Effector memory CD8-positive, alpha-beta T cell (primary cell): Measurements from ENCODE around the gene ANTXRL.
"Not testable (repeated sequence)": the region's sequence is repeated elsewhere in the genome, so short reads cannot be mapped to it uniquely, and the experiment has no call there.

Experiments
- ATAC-seq: fragments of 150-1000 bp; cut with Tn5 transposase; replicated peaks from 2 replicates; pipeline ENCODE4 v1.10.0; 2021; ENCODE audit warnings: mild to moderate bottlenecking, moderate library complexity
- DNase-seq, 3 experiments: peaks; one replicate each; pipeline ENCODE4 v3.0.0; 2021
- H3K27ac Mint-ChIP-seq, 2 donors: one replicate each; pipeline ENCODE4 v1.8.0; 2022; ENCODE audit warnings: mild to moderate bottlenecking in 2 of 2, mixed read lengths in 2 of 2, moderate library complexity in 2 of 2
- H3K27me3 Mint-ChIP-seq, 2 donors: one replicate each; pipeline ENCODE4 v1.8.0; 2022; ENCODE audit warnings: mixed read lengths in 2 of 2
- H3K36me3 Mint-ChIP-seq: one replicate; pipeline ENCODE4 v1.8.0; 2022; ENCODE audit warnings: mild to moderate bottlenecking, moderate library complexity, mixed read lengths; ENCODE audit not compliant: insufficient read depth
- H3K4me1 Mint-ChIP-seq, 2 donors: one replicate each; pipeline ENCODE4 v1.8.0; 2022; ENCODE audit warnings: low read depth in 2 of 2, mixed read lengths in 2 of 2
- H3K4me3 Mint-ChIP-seq, 2 donors: one replicate each; pipeline ENCODE4 v1.8.0; 2022; ENCODE audit warnings: mild to moderate bottlenecking in 2 of 2, mixed read lengths in 2 of 2, moderate library complexity in 2 of 2
- H3K9me3 Mint-ChIP-seq, 2 donors: one replicate each; pipeline ENCODE4 v1.8.0; 2022; ENCODE audit warnings: mixed read lengths in 2 of 2

Gene ANTXRL

GRCh38 chr10:46299286-46299535 lies 12.4 kb downstream of the ANTXRL start:
- no peaks in the 10 kb centered on the region for H3K9me3 Mint-ChIP-seq
- no peak overlapping the region for H3K4me3 Mint-ChIP-seq
- ATAC-seq = no peak
- H3K36me3 Mint-ChIP-seq = no peaks in the 10 kb centered on the region
- H3K27me3 Mint-ChIP-seq = peaks cover 0 to 15% of the 10 kb centered on the region in 2 donors
- H3K4me1 Mint-ChIP-seq = peaks cover 2 to 12% of the 10 kb centered on the region in 2 donors
- H3K27ac Mint-ChIP-seq = no peak overlapping the region
- DNase-seq = no peak

GRCh38 chr10:46299536-46300369 lies 13.0 kb downstream of the ANTXRL start:
- Mint-ChIP-seq H3K27me3 (peaks cover 0 to 15% of the 10 kb centered on the region in 2 donors), H3K36me3 (no peaks in the 10 kb centered on the region), H3K27ac (no peak overlapping the region), H3K4me1 (peaks cover 2 to 12% of the 10 kb centered on the region in 2 donors), H3K9me3 (no peaks in the 10 kb centered on the region), H3K4me3 (peak overlapping the region in 1 of 2 donors; percentile 33)
- DNase-seq = no peak
- ATAC-seq = no peak

DNA sequence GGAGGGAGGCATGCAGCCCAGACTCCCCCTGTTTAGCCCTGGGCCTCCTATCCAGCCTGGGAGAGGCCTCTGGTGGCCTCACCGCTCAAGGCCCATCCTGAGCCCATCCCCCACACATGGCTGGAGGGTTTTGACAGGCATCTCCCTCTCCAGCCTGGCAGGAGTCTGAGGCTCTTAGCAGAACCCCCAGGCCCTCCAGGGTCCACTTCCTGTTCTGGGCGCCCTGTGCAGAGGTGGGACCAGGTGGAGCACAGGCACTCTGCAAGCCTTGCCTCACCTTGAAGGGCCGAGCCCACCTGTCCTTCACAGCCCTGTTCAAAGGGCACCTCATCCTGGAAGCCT lies 13.5 kb downstream of the ANTXRL start:
- not testable (repeated sequence) for H3K9me3 Mint-ChIP-seq, H3K27ac Mint-ChIP-seq, H3K4me3 Mint-ChIP-seq, ATAC-seq, H3K36me3 Mint-ChIP-seq, DNase-seq
- Mint-ChIP-seq H3K27me3 (peaks cover 0 to 15% of the 10 kb centered on the region in 2 donors), H3K4me1 (peaks cover 2 to 12% of the 10 kb centered on the region in 2 donors)

DNA sequence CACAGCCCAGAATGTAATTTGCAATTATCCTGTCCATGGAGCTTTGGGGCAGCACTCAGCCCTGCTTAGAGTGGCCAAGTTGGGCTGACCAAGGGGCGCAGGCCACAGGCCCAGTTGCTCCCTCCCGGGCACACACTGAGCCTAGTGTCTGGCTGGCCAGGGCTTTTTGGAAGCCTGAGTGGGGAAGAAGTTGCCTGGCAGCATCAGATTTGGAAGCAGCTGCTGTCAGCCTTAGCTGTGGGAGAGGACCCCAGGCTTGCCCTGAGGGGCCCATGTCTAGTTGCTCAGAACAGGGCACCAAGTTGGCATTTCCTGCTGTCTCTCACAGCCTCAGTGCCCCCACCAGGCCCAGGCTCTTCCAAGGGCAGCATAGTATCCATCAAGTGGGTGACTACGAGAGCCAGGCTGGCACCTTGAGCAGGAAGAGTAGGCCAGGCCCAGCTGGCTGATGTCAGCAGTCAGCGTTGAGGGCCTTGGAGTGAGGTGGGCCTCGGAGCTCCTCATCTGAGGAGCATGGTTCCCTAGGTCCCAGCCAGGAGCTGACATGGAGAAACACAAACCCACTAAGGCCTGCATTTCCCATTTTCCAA lies 14.4 kb downstream of the ANTXRL start:
- Mint-ChIP-seq H3K36me3 (no peaks in the 10 kb centered on the region), H3K27ac (no peak overlapping the region)

GRCh38 chr10:46301721-46302479 lies 15.1 kb downstream of the ANTXRL start:
- ATAC-seq (no peak), DNase-seq (no peak)
- H3K27me3 Mint-ChIP-seq = peaks cover 0 to 24% of the 10 kb centered on the region in 2 donors
- H3K4me3 Mint-ChIP-seq = no peak overlapping the region
- peaks cover 2 to 12% of the 10 kb centered on the region in 2 donors for H3K4me1 Mint-ChIP-seq
- H3K9me3 Mint-ChIP-seq = no peaks in the 10 kb centered on the region
- H3K36me3 Mint-ChIP-seq = no peaks in the 10 kb centered on the region
- H3K27ac Mint-ChIP-seq = no peak overlapping the region

More for the DNA sequence above, 14.4 kb downstream of the ANTXRL start:
- H3K9me3 Mint-ChIP-seq = no peaks in the 10 kb centered on the region
- peaks cover 0 to 18% of the 10 kb centered on the region in 2 donors for H3K27me3 Mint-ChIP-seq
- ATAC-seq = no peak
- no peak overlapping the region for H3K4me3 Mint-ChIP-seq
- no peak for DNase-seq
- peaks cover 2 to 12% of the 10 kb centered on the region in 2 donors for H3K4me1 Mint-ChIP-seq

GRCh38 chr10:46302765-46303352 lies 16.1 kb downstream of the ANTXRL start:
- H3K4me3 Mint-ChIP-seq, H3K27ac Mint-ChIP-seq, H3K36me3 Mint-ChIP-seq, ATAC-seq, H3K9me3 Mint-ChIP-seq, DNase-seq: not testable (repeated sequence)
- Mint-ChIP-seq H3K4me1 (peaks cover 2 to 12% of the 10 kb centered on the region in 2 donors), H3K27me3 (peaks cover 0 to 22% of the 10 kb centered on the region in 2 donors)

DNA sequence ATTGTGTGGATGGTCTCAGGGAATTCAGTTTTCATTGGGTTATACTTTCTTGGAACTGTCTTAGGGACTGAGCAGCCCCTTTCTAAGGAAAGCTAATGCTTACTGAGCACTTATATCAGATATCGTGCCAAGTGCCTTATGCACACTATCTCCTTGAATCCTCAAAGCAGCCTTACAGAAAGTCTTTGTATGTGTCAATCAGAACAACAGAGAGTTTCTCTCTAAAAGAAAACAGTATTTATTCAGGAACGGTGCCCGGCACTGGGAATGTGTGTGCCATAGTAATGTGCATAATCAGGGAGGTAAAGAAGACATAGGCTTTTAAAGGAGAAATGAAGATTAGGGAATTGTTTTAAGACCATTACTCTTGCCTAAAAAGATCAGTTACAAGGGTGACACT lies 17.3 kb downstream of the ANTXRL start:
- H3K27me3 Mint-ChIP-seq = peaks cover 0 to 17% of the 10 kb centered on the region in 2 donors
- H3K9me3 Mint-ChIP-seq = no peaks in the 10 kb centered on the region
- ATAC-seq (no peak), DNase-seq (no peak)
- no peak overlapping the region for H3K4me3 Mint-ChIP-seq
- no peaks in the 10 kb centered on the region for H3K36me3 Mint-ChIP-seq
- no peaks in the 10 kb centered on the region for H3K4me1 Mint-ChIP-seq
- H3K27ac Mint-ChIP-seq = no peak overlapping the region

DNA sequence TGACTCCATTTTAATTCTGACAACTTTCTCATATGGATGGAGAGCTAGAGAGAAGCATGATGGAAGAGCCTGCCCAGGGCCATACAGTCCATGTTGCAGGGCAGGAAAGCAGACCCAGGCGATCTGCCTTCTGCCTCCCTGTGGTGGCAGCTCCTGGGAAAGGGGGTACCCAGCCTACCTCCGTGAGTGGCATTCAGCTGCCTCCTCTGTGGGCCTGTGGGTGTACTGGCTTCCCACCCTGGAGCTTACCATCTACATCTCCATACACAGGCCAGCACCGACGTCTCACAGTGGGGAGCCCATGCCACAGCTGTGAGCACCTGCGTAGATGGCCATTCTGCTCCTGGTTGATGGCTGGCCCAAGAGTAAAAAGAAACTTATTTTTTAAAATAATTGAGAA lies 17.9 kb downstream of the ANTXRL start:
- ATAC-seq, DNase-seq, H3K9me3 Mint-ChIP-seq, H3K36me3 Mint-ChIP-seq, H3K4me1 Mint-ChIP-seq, H3K4me3 Mint-ChIP-seq, H3K27ac Mint-ChIP-seq: not testable (repeated sequence)
- peaks cover 5 to 23% of the 10 kb centered on the region in 2 donors for H3K27me3 Mint-ChIP-seq

- no peak for DNase-seq
- Mint-ChIP-seq H3K4me1 (no peaks in the 10 kb centered on the region), H3K36me3 (no peaks in the 10 kb centered on the region), H3K4me3 (no peak overlapping the region), H3K9me3 (no peaks in the 10 kb centered on the region), H3K27me3 (peaks cover 8 to 29% of the 10 kb centered on the region in 2 donors), H3K27ac (no peak overlapping the region)
- ATAC-seq = no peak
Measured at GRCh38 chr10:46305079-46305818, 18.5 kb downstream of the ANTXRL start.

DNA sequence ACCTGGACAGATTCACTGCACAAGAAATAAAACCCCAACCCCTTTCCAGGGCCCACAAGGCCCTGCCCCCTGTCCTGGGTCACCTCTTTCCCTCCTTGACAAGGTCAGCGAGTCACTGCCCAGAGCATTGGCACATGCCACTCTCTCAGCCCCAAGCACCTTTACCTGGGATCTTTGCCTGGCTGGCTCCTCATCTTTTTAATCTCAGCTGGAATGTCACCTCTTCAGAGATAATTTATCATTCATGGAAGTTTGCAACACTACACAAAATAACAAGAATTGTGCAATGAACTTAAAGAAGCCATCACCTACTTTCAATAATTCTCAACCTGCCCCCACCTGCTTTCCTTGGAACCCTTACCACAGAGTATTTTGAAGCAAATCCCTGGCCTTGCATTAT lies 19.2 kb downstream of the ANTXRL start:
- no peak for DNase-seq
- Mint-ChIP-seq H3K4me1 (no peaks in the 10 kb centered on the region), H3K4me3 (no peak overlapping the region), H3K27ac (peak overlapping the region in 1 of 2 donors; percentile 15), H3K27me3 (peaks cover 8 to 31% of the 10 kb centered on the region in 2 donors), H3K9me3 (no peaks in the 10 kb centered on the region), H3K36me3 (no peaks in the 10 kb centered on the region)
- ATAC-seq = no peak

GRCh38 chr10:46306516-46307184 lies 19.9 kb downstream of the ANTXRL start:
- Mint-ChIP-seq H3K9me3 (no peaks in the 10 kb centered on the region), H3K4me3 (no peak overlapping the region), H3K36me3 (no peaks in the 10 kb centered on the region), H3K27me3 (peaks cover 8 to 31% of the 10 kb centered on the region in 2 donors), H3K4me1 (no peaks in the 10 kb centered on the region), H3K27ac (peak overlapping the region in 1 of 2 donors; percentile 15)
- no peak for DNase-seq
- no peak for ATAC-seq

GRCh38 chr10:46307281-46308112 lies 20.7 kb downstream of the ANTXRL start:
- H3K9me3 Mint-ChIP-seq = no peaks in the 10 kb centered on the region
- H3K36me3 Mint-ChIP-seq = no peaks in the 10 kb centered on the region
- no peaks in the 10 kb centered on the region for H3K4me1 Mint-ChIP-seq
- DNase-seq (no peak), ATAC-seq (no peak)
- H3K27ac Mint-ChIP-seq = no peak overlapping the region
- H3K27me3 Mint-ChIP-seq = peaks cover 8 to 31% of the 10 kb centered on the region in 2 donors
- no peak overlapping the region for H3K4me3 Mint-ChIP-seq
